RWPE2 (cell line): ENCODE data around the gene SYMPK.

ENCODE experiments used
- ATAC-seq: fragments of 200-7000 bp; cut with Tn5 transposase; 3 replicates; pipeline ENCODE4 v1.9.1; 2021; ENCODE audit warnings: low read depth
- DNase-seq: peaks from one replicate; pipeline ENCODE4 v3.0.0-alpha.2; 2020; ENCODE audit warnings: low spot score
- H3K27ac ChIP-seq: fragments of 450-650 bp; 2 replicates; pipeline ENCODE4 v1.5.1; 2017; ENCODE audit warnings: mild to moderate bottlenecking; ENCODE audit not compliant: poor library complexity, severe bottlenecking
- H3K27me3 ChIP-seq: fragments of 250-450 bp; sonication (Bioruptor Pico); 2 replicates; pipeline ENCODE4 v1.5.1; 2021; ENCODE audit warnings: mild to moderate bottlenecking, moderate library complexity; ENCODE audit not compliant: insufficient read depth, poor library complexity, severe bottlenecking
- H3K36me3 ChIP-seq: fragments of 250-450 bp; sonication (Bioruptor Pico); 2 replicates; pipeline ENCODE4 v1.5.1; 2020; ENCODE audit warnings: low read depth, mild to moderate bottlenecking, moderate library complexity
- H3K4me1 ChIP-seq: fragments of 250-450 bp; sonication (Bioruptor Pico); 2 replicates; pipeline ENCODE4 v1.5.1; 2021; ENCODE audit warnings: mild to moderate bottlenecking, moderate library complexity; ENCODE audit not compliant: insufficient read depth, poor library complexity, severe bottlenecking
- H3K4me3 ChIP-seq: fragments of 250-450 bp; sonication (Bioruptor Pico); 2 replicates; pipeline ENCODE4 v1.5.1; 2021; ENCODE audit warnings: mild to moderate bottlenecking, moderate library complexity; ENCODE audit not compliant: severe bottlenecking
- H3K9me3 ChIP-seq: fragments of 250-450 bp; sonication (Bioruptor Pico); 2 replicates; pipeline ENCODE4 v1.5.1; 2021; ENCODE audit warnings: mild to moderate bottlenecking, moderate library complexity; ENCODE audit not compliant: severe bottlenecking
- TF ChIP-seq, protein P1 (sequence below): fragments of 450-650 bp; IDR thresholded peaks from one replicate; pipeline ENCODE4 v1.5.1; 2017; ENCODE audit warnings: mild to moderate bottlenecking, moderate library complexity; ENCODE audit not compliant: poor library complexity, severe bottlenecking

Gene SYMPK

DNA sequence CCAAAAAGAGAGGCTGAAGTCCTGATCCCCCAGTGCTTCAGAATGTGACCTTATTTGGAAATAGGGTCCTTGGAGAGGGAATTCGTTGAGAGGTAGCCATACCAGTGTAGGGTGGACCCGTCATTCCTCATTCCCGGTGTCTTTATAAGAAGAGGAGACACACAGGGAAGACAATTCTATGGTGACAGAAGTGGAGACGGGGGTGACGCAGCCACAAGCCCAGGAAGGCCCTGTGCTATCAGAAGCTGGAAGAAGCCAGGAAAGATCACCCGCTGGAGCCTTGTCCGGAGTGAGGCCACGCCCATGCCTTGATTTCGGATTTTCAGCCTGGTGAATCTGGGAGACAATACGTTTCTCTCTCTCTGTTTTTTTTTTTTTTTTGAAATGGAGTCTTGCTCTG lies 42.1 kb upstream of the SYMPK start:
- Histone ChIP-seq H3K9me3 (no peaks in the 10 kb centered on the region), H3K4me1 (no peaks in the 10 kb centered on the region), H3K27ac (no peak overlapping the region), H3K4me3 (no peak overlapping the region), H3K36me3 (peaks cover 9% of the 10 kb centered on the region), H3K27me3 (no peaks in the 10 kb centered on the region)
- TF ChIP-seq, protein P1, sequence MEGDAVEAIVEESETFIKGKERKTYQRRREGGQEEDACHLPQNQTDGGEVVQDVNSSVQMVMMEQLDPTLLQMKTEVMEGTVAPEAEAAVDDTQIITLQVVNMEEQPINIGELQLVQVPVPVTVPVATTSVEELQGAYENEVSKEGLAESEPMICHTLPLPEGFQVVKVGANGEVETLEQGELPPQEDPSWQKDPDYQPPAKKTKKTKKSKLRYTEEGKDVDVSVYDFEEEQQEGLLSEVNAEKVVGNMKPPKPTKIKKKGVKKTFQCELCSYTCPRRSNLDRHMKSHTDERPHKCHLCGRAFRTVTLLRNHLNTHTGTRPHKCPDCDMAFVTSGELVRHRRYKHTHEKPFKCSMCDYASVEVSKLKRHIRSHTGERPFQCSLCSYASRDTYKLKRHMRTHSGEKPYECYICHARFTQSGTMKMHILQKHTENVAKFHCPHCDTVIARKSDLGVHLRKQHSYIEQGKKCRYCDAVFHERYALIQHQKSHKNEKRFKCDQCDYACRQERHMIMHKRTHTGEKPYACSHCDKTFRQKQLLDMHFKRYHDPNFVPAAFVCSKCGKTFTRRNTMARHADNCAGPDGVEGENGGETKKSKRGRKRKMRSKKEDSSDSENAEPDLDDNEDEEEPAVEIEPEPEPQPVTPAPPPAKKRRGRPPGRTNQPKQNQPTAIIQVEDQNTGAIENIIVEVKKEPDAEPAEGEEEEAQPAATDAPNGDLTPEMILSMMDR = no peak
- ATAC-seq = no peak
- DNase-seq = no peak

DNA sequence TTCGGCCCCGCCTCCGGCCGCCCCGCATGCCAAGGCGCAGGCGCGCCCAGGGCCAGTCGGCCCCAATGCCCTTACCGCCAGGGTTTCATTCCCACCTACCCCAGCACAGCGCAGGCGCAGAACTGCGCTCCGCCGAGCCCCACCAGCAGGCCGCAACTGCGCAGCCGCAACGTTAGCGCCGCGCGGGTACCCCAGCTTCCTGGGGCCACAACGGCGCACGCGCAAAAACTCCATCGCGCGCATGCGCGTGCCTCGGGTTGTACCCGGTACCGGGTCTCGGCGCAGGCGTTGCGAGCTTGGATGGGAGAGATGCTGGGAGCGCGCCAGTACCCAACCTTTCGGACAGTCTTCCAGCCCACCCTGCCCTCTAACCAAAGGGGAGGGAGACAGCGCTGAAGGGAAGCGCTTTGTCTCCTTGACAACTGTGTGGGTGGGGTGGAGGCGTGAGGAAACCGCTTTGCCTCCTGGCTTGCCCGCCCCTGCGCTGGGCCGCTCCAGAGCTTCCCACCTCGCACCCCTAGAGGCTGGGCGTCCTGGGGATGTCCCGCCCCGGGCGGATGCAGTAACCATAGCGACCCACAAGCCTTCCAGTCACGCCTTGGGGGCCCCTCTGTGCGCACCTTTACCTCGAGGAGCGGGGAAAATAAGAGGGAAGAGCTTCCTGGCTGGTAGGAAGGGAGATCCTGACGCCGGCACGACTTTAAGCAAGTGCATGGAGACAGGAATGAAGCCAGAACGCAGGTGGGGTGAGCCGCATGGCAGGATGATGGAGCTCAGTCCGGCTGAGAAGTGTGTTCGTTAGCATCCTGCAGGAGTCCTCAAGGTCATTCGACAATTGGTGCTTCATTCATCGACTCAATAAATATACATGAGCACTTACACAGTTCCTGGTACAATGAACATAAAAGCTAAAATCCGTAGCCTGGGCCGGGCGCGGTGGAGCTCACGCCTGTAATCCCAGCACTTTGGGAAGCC lies 40.0 kb upstream of the SYMPK start:
- no peaks in the 10 kb centered on the region for H3K27me3 ChIP-seq
- H3K27ac ChIP-seq = peak overlapping the region; percentile 14
- TF ChIP-seq, protein P1 = no peak
- peaks cover 27% of the 10 kb centered on the region for H3K36me3 ChIP-seq
- ATAC-seq = peak; percentile 84
- DNase-seq = peak; percentile 95
- H3K9me3 ChIP-seq = no peaks in the 10 kb centered on the region
- H3K4me1 ChIP-seq = no peaks in the 10 kb centered on the region
- peak overlapping the region; percentile 43 for H3K4me3 ChIP-seq

DNA sequence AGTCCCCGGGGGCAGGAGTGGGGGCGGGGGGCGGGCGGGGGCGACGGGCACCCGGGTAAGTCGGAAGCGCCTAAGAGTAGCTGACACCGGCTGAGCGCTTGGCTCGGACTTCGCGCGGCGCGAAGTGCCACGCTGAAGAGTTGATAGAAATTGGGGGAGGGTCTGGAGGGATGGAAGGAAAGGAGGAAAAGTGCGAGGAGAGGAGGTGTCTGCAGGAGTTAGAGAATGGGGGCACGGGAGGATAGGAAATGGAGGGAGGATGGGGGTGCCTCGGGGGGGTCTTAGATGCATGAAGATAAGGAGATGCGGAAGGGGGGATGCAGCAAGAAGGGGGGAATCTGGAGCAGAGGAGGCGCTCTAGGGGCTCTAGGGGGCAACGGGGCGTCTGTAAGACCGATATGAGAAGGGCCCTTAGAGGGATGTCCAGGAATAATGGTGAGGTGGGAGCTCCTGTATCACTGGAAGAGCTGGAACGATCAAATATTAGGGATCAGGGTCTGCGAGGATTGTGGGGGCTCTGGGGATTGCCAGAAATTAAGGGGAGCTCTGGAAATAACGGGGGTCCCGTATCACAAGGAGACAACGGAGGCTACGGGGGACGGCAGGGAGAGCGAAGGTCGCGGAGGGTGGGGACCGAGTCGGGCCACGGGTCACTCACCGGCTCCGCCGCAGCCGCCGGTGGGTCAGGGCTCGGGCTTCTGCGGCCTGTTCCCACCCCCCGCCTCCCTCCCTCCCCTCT lies 39.1 kb upstream of the SYMPK start, which contains the start of gene MYPOP:
Gene MYPOP (minus strand): TSS at position 702 of the 739 bp plus-strand sequence. CDS start 840 bp downstream, outside the sequence.
- peak within 1 kb of the TSS; percentile 14 for H3K27ac ChIP-seq
- H3K36me3 ChIP-seq = peaks cover 27% of the 10 kb centered on the region
- H3K9me3 ChIP-seq = no peaks in the 10 kb centered on the region
- peak within 1 kb of the TSS; percentile 43 for H3K4me3 ChIP-seq
- no peaks in the 10 kb centered on the region for H3K4me1 ChIP-seq
- H3K27me3 ChIP-seq = no peaks in the 10 kb centered on the region
- ATAC-seq (no peak), DNase-seq (no peak)
- TF ChIP-seq, protein P1 = no peak

DNA sequence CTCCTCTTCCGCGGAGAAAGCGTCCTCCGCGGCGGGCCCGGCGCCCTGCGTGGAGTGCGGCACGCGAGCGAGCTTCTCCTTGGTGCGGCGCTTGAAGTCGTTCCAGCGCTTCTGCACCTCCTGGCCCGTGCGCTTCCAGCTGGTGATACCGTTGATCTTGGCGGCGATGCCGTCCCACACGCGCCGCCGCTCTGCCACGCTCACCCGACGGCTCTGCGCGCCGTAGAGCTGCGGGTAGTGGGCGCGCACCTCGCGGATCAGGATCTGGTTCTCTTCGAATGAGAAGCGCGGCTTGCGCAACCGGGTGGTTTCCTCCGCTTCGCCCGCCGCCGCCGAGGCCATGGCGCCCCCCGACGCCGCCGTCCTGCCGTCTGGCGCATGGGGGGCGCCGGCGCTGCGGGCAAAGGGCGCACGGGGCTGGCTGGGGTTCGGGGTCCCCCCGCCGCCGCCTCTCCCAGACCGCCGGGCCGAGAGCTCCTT lies 38.5 kb upstream of the SYMPK start:
- no peaks in the 10 kb centered on the region for H3K4me1 ChIP-seq
- H3K27me3 ChIP-seq = no peaks in the 10 kb centered on the region
- no peaks in the 10 kb centered on the region for H3K9me3 ChIP-seq
- no peak for ATAC-seq
- peak overlapping the region; percentile 14 for H3K27ac ChIP-seq
- peaks cover 27% of the 10 kb centered on the region for H3K36me3 ChIP-seq
- TF ChIP-seq, protein P1 = no peak
- H3K4me3 ChIP-seq = peak overlapping the region; percentile 43
- DNase-seq = no peak
